OCI-LY3 (cell line): ENCODE measurements around the gene CAPN10.

Source experiments
- H2AFZ ChIP-seq: fragments of 200-600, 300-600 bp; shearing (Covaris generic); 2 replicates; pipeline ENCODE4 v1.6.0; 2014; ENCODE audit warnings: antibody characterized with exemption, low read depth, low read length
- H3K27ac ChIP-seq: fragments of 200-600, 300-600 bp; sonication (generic); 2 replicates; pipeline ENCODE4 v1.5.1; 2014; ENCODE audit warnings: mild to moderate bottlenecking, low read length, moderate library complexity, mixed read lengths
- H3K27me3 ChIP-seq: fragments of 200-600, 300-600 bp; sonication (generic); 2 replicates; pipeline ENCODE4 v1.6.1; 2014; ENCODE audit warnings: low read depth, low read length, mixed read lengths
- H3K36me3 ChIP-seq: fragments of 200-600, 300-600 bp; sonication (generic); replicated peaks from 2 replicates; pipeline ENCODE3; 2014; ENCODE audit warnings: low read depth, low read length, mixed read lengths
- H3K4me1 ChIP-seq: fragments of 300-600, 200-600 bp; sonication (generic); 2 replicates; pipeline ENCODE4 v1.6.1; 2014; ENCODE audit warnings: low read length, mixed read lengths
- H3K4me2 ChIP-seq: fragments of 200-600, 300-600 bp; sonication (generic); 2 replicates; pipeline ENCODE4 v1.6.1; 2014; ENCODE audit warnings: low read length, mixed read lengths
- H3K4me3 ChIP-seq: fragments of 300-600, 200-600 bp; sonication (generic); 2 replicates; pipeline ENCODE4 v1.5.1; 2014; ENCODE audit warnings: antibody characterized with exemption, mild to moderate bottlenecking, low read length, moderate library complexity
- H3K79me2 ChIP-seq: fragments of 300-600, 200-600 bp; shearing (Covaris generic); 2 replicates; pipeline ENCODE4 v1.6.1; 2014; ENCODE audit warnings: mild to moderate bottlenecking, low read length, mixed read lengths
- H3K9ac ChIP-seq: fragments of 300-600, 200-600 bp; shearing (Covaris generic); 2 replicates; pipeline ENCODE4 v1.6.0; 2014; ENCODE audit warnings: mild to moderate bottlenecking, low read length, moderate library complexity
- H3K9me3 ChIP-seq: fragments of 200-600, 300-600 bp; shearing (Covaris generic); 2 replicates; pipeline ENCODE4 v1.6.1; 2014; ENCODE audit warnings: low read length, mixed read lengths; ENCODE audit not compliant: insufficient read depth
- H4K20me1 ChIP-seq: fragments of 200-600, 300-600 bp; sonication (generic); 2 replicates; pipeline ENCODE4 v1.6.1; 2016; ENCODE audit warnings: low read length, mixed read lengths; ENCODE audit not compliant: insufficient read depth
- CTCF ChIP-seq: fragments of 200-600, 300-600 bp; sonication (generic); IDR thresholded peaks from 2 replicates; pipeline ENCODE4 v1.5.1; 2014; ENCODE audit warnings: antibody characterized with exemption, low read length, low read depth
- EZH2phosphoT487 ChIP-seq: fragments of 200-600 bp; shearing (Covaris generic); IDR thresholded peaks from 2 replicates; pipeline ENCODE4 v1.6.1; 2018; ENCODE audit warnings: antibody characterized with exemption, mixed run types, low read depth

The CAPN10 gene

GRCh38 chr2:240586919-240587800 is 626 bp downstream of the CAPN10 start:
- H3K27ac ChIP-seq: peak overlapping the region; percentile 24; the same call in 1 of the 2 replicates
- peak overlapping the region; percentile 98 for H3K4me2 ChIP-seq
- peaks cover 84% of the 10 kb centered on the region for H3K79me2 ChIP-seq
- H2AFZ ChIP-seq: no peak overlapping the region
- peaks cover 17% of the 10 kb centered on the region for H3K36me3 ChIP-seq
- H3K9ac ChIP-seq: peak overlapping the region; percentile 100
- H3K4me1 ChIP-seq: peaks cover 29% of the 10 kb centered on the region
- H3K4me3 ChIP-seq: peak overlapping the region; percentile 98
- no peak for TF ChIP-seq CTCF
- no peak for TF ChIP-seq EZH2phosphoT487
- H3K27me3 ChIP-seq: no peaks in the 10 kb centered on the region
- H4K20me1 ChIP-seq: peaks cover 10% of the 10 kb centered on the region
- H3K9me3 ChIP-seq: no peaks in the 10 kb centered on the region

- peaks cover 78% of the 10 kb centered on the region for H3K79me2 ChIP-seq
- peaks cover 8% of the 10 kb centered on the region for H3K36me3 ChIP-seq
- H3K4me3 ChIP-seq: peak overlapping the region; percentile 98
- peak overlapping the region; percentile 98 for H3K4me2 ChIP-seq
- TF ChIP-seq EZH2phosphoT487 (no peak), CTCF (no peak)
- H4K20me1 ChIP-seq: peaks cover 10% of the 10 kb centered on the region
- H3K27me3 ChIP-seq: no peaks in the 10 kb centered on the region
- no peak overlapping the region for H3K27ac ChIP-seq
- H2AFZ ChIP-seq: no peak overlapping the region
- peaks cover 27% of the 10 kb centered on the region for H3K4me1 ChIP-seq
- no peaks in the 10 kb centered on the region for H3K9me3 ChIP-seq
- no peak overlapping the region for H3K9ac ChIP-seq
Measured at GRCh38 chr2:240588006-240588655, 1.6 kb downstream of the CAPN10 start.

GRCh38 chr2:240588669-240589068 is 2.1 kb downstream of the CAPN10 start:
- Histone ChIP-seq H4K20me1 (peaks cover 10% of the 10 kb centered on the region), H2AFZ (no peak overlapping the region), H3K9me3 (no peaks in the 10 kb centered on the region), H3K36me3 (peaks cover 3% of the 10 kb centered on the region), H3K9ac (no peak overlapping the region), H3K79me2 (peaks cover 73% of the 10 kb centered on the region), H3K27me3 (no peaks in the 10 kb centered on the region), H3K27ac (no peak overlapping the region), H3K4me3 (no peak overlapping the region), H3K4me1 (peaks cover 21% of the 10 kb centered on the region), H3K4me2 (no peak overlapping the region)
- no peak for TF ChIP-seq EZH2phosphoT487
- no peak for TF ChIP-seq CTCF

GRCh38 chr2:240589375-240589774 is 2.8 kb downstream of the CAPN10 start:
- Histone ChIP-seq H3K4me1 (peaks cover 14% of the 10 kb centered on the region), H3K4me2 (no peak overlapping the region), H4K20me1 (peaks cover 10% of the 10 kb centered on the region), H3K9ac (no peak overlapping the region), H3K9me3 (no peaks in the 10 kb centered on the region), H3K79me2 (peaks cover 70% of the 10 kb centered on the region), H3K27me3 (no peaks in the 10 kb centered on the region), H2AFZ (no peak overlapping the region), H3K27ac (no peak overlapping the region), H3K36me3 (no peaks in the 10 kb centered on the region), H3K4me3 (no peak overlapping the region)
- TF ChIP-seq EZH2phosphoT487 (no peak), CTCF (no peak)
